ENCODE data around the gene CLOCK.

Gene CLOCK

GRCh38 chr4:55386073-55386472 lies 160.6 kb downstream of the CLOCK start:
- H3K4me3 ChIP-seq (ENCODE audit: low read depth, low read length): no peak overlapping the region
- TF ChIP-seq CTCF (IDR thresholded peaks at IDR 0.05; ENCODE audit: low read depth, low read length): no peak

GRCh38 chr4:55385201-55385649 lies 161.5 kb downstream of the CLOCK start:
- no peak for TF ChIP-seq CTCF (IDR thresholded peaks at IDR 0.05; ENCODE audit: low read depth, low read length)
- no peak overlapping the region for H3K4me3 ChIP-seq (ENCODE audit: low read depth, low read length)

- H3K4me3 ChIP-seq (ENCODE audit: low read depth, low read length): no peak overlapping the region
- no peak for TF ChIP-seq CTCF (IDR thresholded peaks at IDR 0.05; ENCODE audit: low read depth, low read length)
Measured at GRCh38 chr4:55382488-55383003, 164.2 kb downstream of the CLOCK start.

GRCh38 chr4:55381502-55381901 lies 165.2 kb downstream of the CLOCK start:
- TF ChIP-seq CTCF (IDR thresholded peaks at IDR 0.05; ENCODE audit: low read depth, low read length): no peak
- H3K4me3 ChIP-seq (ENCODE audit: low read depth, low read length): no peak overlapping the region

GRCh38 chr4:55380576-55380975 lies 166.1 kb downstream of the CLOCK start:
- TF ChIP-seq CTCF (IDR thresholded peaks at IDR 0.05; ENCODE audit: low read depth, low read length): no peak
- H3K4me3 ChIP-seq (ENCODE audit: low read depth, low read length): no peak overlapping the region

DNA sequence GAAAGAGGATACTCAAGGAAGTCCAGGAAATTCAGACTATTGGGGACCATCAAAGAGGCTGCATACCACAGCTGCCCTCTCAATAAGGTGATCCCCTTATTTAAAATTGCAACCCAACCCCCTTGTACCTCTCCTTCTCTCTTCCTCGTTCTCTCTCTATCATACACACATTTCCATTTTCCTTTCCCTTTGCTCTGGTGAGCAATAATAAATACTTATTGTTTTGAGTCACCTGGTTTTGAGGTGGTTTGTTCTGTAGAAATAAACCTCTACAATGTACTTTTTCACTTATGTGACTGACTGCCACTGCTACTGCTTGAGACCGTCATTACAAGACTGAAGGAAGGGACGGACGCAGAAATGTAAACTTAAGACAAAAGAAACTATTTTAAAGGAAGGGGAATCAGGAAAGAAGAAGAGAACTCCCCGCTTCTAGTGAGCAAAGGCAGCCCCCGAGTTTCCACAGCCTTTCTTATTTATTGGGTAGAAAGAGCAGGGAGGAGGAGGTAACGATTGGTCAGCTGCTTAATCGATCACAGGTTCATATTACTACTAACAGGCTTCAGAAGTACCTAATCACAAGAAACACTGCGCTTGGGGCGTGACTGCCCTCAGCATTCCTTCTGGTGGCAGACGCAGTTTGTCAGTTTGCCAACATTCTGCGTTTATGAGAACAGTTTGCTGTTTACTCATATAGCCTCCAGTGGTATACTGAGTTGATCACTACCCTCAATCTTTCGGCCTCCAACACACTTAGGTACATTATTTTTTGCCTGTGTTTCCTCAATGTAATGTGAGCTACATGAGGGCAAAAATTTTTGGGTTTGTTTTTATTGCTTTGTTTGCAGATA lies 167.9 kb downstream of the CLOCK start:
- no peak overlapping the region for H3K4me3 ChIP-seq (ENCODE audit: low read depth, low read length)
- TF ChIP-seq CTCF (IDR thresholded peaks at IDR 0.05; ENCODE audit: low read depth, low read length): no peak
